Measurements from ENCODE around the gene UPP2.

UPP2 gene

GRCh38 chr2:158131483-158131912, 29.8 kb downstream of the UPP2 start:
- no peak for TF ChIP-seq CTCF (conservative IDR thresholded peaks at IDR 0.05; ENCODE audit: low read length)
- no peak for TF ChIP-seq EZH2phosphoT487 (IDR thresholded peaks at IDR 0.05; ENCODE audit: borderline replicate concordance)
- no peaks in the 10 kb centered on the region for H3K79me2 ChIP-seq (ENCODE audit: insufficient read depth, low read length)
- H3K27me3 ChIP-seq (ENCODE audit: insufficient read depth, low read length, poor library complexity, severe bottlenecking): no peaks in the 10 kb centered on the region
- no peaks in the 10 kb centered on the region for H3K9me3 ChIP-seq (ENCODE audit: insufficient read depth, low read depth, low read length)
- no peaks in the 10 kb centered on the region for H4K20me1 ChIP-seq (ENCODE audit: insufficient read depth, low read length, poor library complexity, severe bottlenecking)
- no peaks in the 10 kb centered on the region for H3K36me3 ChIP-seq (ENCODE audit: insufficient read depth, low read length)
- no peak overlapping the region for H3K9ac ChIP-seq (ENCODE audit: low read depth, low read length, poor library complexity, severe bottlenecking)
- no peak overlapping the region for H3K4me2 ChIP-seq (ENCODE audit: low read depth, low read length, poor library complexity, severe bottlenecking)
- no peaks in the 10 kb centered on the region for H3K4me1 ChIP-seq (ENCODE audit: insufficient read depth, low read length, poor library complexity, severe bottlenecking)
- no peaks in the 10 kb centered on the region for H3F3A ChIP-seq (ENCODE audit: low read depth)
- H3K9me2 ChIP-seq (replicated peaks; ENCODE audit: low read depth, low read length): no peaks in the 10 kb centered on the region
- no peak overlapping the region for H3K4me3 ChIP-seq (ENCODE audit: low read length, poor library complexity, severe bottlenecking)
- no peak overlapping the region for H2AFZ ChIP-seq (ENCODE audit: low read length)

DNA sequence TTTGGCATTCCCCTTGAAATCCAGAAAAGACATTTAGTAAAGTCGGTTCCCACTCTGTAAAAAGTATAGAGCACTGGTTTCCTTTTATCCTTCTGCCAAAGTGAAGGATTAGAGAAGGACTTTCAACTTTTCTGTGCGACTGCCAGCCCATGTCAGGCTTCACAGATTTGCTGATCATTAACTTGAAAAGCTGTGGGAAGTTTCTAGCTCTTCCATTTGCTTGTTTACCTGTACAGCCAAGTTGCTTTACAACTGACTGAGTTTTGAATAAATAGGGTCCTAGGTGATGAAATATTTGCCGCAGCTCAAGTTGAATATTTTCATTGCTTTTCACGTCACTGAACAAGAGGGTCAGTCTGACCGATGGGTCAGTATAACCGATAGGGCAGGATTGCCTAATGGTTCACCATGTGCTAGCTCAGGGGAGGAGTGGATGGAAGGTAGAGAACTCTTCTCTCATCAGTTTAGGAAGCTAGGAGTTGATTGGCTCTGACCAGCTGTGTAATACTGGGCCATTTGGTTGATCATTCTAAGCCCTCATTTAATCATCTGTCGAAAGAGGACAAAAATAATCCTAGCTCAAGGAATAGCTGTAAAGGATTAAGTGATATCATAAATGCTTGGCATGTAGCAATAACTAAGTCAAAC, 30.4 kb downstream of the UPP2 start:
- H3K9ac ChIP-seq (ENCODE audit: low read depth, low read length, poor library complexity, severe bottlenecking): no peak overlapping the region
- H3K36me3 ChIP-seq (ENCODE audit: insufficient read depth, low read length): no peaks in the 10 kb centered on the region
- no peak overlapping the region for H3K4me3 ChIP-seq (ENCODE audit: low read length, poor library complexity, severe bottlenecking)
- TF ChIP-seq CTCF (conservative IDR thresholded peaks at IDR 0.05; ENCODE audit: low read length) (no peak), EZH2phosphoT487 (IDR thresholded peaks at IDR 0.05; ENCODE audit: borderline replicate concordance) (no peak)
- no peak overlapping the region for H3K4me2 ChIP-seq (ENCODE audit: low read depth, low read length, poor library complexity, severe bottlenecking)
- no peaks in the 10 kb centered on the region for H3K4me1 ChIP-seq (ENCODE audit: insufficient read depth, low read length, poor library complexity, severe bottlenecking)
- H3F3A ChIP-seq (ENCODE audit: low read depth): no peaks in the 10 kb centered on the region
- H2AFZ ChIP-seq (ENCODE audit: low read length): no peak overlapping the region
- no peaks in the 10 kb centered on the region for H3K79me2 ChIP-seq (ENCODE audit: insufficient read depth, low read length)
- no peaks in the 10 kb centered on the region for H3K9me3 ChIP-seq (ENCODE audit: insufficient read depth, low read depth, low read length)
- H4K20me1 ChIP-seq (ENCODE audit: insufficient read depth, low read length, poor library complexity, severe bottlenecking): no peaks in the 10 kb centered on the region
- H3K9me2 ChIP-seq (replicated peaks; ENCODE audit: low read depth, low read length): no peaks in the 10 kb centered on the region
- no peaks in the 10 kb centered on the region for H3K27me3 ChIP-seq (ENCODE audit: insufficient read depth, low read length, poor library complexity, severe bottlenecking)

DNA sequence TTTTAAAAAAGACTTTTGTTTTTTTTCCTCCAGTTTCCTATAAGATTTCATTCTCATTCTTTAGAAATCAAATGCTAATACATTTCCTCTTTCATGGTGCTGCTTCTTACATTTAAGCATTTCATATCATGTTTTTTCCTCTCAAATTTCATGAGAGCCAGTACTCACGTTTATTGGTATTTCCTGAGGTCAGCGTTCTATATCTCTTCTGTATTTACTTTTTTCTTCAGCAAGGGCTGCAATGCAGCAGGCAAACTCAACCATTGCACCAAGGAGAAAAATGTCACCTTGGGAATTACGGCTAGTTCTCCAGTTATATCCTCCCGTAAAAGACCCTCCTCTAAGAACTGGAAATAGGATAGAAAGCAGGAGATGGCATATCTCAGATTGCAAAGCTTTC, 32.4 kb downstream of the UPP2 start:
- no peaks in the 10 kb centered on the region for H3K9me2 ChIP-seq (replicated peaks; ENCODE audit: low read depth, low read length)
- no peak overlapping the region for H2AFZ ChIP-seq (ENCODE audit: low read length)
- no peaks in the 10 kb centered on the region for H3K9me3 ChIP-seq (ENCODE audit: insufficient read depth, low read depth, low read length)
- no peak overlapping the region for H3K9ac ChIP-seq (ENCODE audit: low read depth, low read length, poor library complexity, severe bottlenecking)
- no peak overlapping the region for H3K4me2 ChIP-seq (ENCODE audit: low read depth, low read length, poor library complexity, severe bottlenecking)
- no peaks in the 10 kb centered on the region for H3K4me1 ChIP-seq (ENCODE audit: insufficient read depth, low read length, poor library complexity, severe bottlenecking)
- no peaks in the 10 kb centered on the region for H3F3A ChIP-seq (ENCODE audit: low read depth)
- no peaks in the 10 kb centered on the region for H3K79me2 ChIP-seq (ENCODE audit: insufficient read depth, low read length)
- H3K36me3 ChIP-seq (ENCODE audit: insufficient read depth, low read length): no peaks in the 10 kb centered on the region
- H3K27me3 ChIP-seq (ENCODE audit: insufficient read depth, low read length, poor library complexity, severe bottlenecking): no peaks in the 10 kb centered on the region
- no peaks in the 10 kb centered on the region for H4K20me1 ChIP-seq (ENCODE audit: insufficient read depth, low read length, poor library complexity, severe bottlenecking)
- no peak overlapping the region for H3K4me3 ChIP-seq (ENCODE audit: low read length, poor library complexity, severe bottlenecking)
- no peak for TF ChIP-seq CTCF (conservative IDR thresholded peaks at IDR 0.05; ENCODE audit: low read length)
- no peak for TF ChIP-seq EZH2phosphoT487 (IDR thresholded peaks at IDR 0.05; ENCODE audit: borderline replicate concordance)

All from Loucy (cell line).